Activated naive CD4-positive, alpha-beta T cell treated with anti-CD3 and anti-CD28 coated beads for 36 hours (primary cell): ENCODE results near the gene PCDHB5. TPM values are rescaled to one million over a fixed set of nuclear protein-coding genes. Genes with fewer than 3 reads are reported as not detected.
A peak's percentile ranks its signal among the peaks of the same experiment; 100 is the strongest.
"Not testable (repeated sequence)": the region's sequence is repeated elsewhere in the genome, so short reads cannot be mapped to it uniquely, and the experiment has no call there.

Source experiments
- CTCF ChIA-PET: fragments of 350-600 bp; sonication (Branson Sonifier 250); formaldehyde crosslinking; loops from one replicate; lab custom pipeline; 2021; ENCODE audit warnings: antibody characterized with exemption; lab: Charles Lee
- DNase-seq: peaks from one replicate; pipeline ENCODE4 v3.0.0-alpha.2; 2020
- H3K27ac Mint-ChIP-seq: one replicate; pipeline ENCODE4 v1.8.0; 2021; ENCODE audit warnings: mild to moderate bottlenecking, mixed read lengths
- H3K27me3 Mint-ChIP-seq: one replicate; pipeline ENCODE4 v1.8.0; 2021; ENCODE audit warnings: low read depth, mixed read lengths
- H3K36me3 Mint-ChIP-seq: one replicate; pipeline ENCODE4 v1.8.0; 2021; ENCODE audit warnings: low read depth, mixed read lengths
- H3K4me1 Mint-ChIP-seq: one replicate; pipeline ENCODE4 v1.8.0; 2021; ENCODE audit warnings: low read depth, mixed read lengths
- H3K4me3 Mint-ChIP-seq: one replicate; pipeline ENCODE4 v1.8.0; 2021; ENCODE audit warnings: mild to moderate bottlenecking, moderate library complexity, mixed read lengths
- H3K9me3 Mint-ChIP-seq: one replicate; pipeline ENCODE4 v1.8.0; 2021; ENCODE audit warnings: mixed read lengths
- intact Hi-C: fragments of 100-400 bp; cut with micrococcal nuclease; formaldehyde crosslinking; loops from one replicate; pipeline ENCODE4 v1.15.1; 2023
- total RNA-seq, 2 experiments: library from RNA; stranded (reverse); gene quantifications; one replicate each; pipeline ENCODE4 v1.2.3, GENCODE V29; 2021

The PCDHB5 gene
- not detected for total RNA-seq

DNA sequence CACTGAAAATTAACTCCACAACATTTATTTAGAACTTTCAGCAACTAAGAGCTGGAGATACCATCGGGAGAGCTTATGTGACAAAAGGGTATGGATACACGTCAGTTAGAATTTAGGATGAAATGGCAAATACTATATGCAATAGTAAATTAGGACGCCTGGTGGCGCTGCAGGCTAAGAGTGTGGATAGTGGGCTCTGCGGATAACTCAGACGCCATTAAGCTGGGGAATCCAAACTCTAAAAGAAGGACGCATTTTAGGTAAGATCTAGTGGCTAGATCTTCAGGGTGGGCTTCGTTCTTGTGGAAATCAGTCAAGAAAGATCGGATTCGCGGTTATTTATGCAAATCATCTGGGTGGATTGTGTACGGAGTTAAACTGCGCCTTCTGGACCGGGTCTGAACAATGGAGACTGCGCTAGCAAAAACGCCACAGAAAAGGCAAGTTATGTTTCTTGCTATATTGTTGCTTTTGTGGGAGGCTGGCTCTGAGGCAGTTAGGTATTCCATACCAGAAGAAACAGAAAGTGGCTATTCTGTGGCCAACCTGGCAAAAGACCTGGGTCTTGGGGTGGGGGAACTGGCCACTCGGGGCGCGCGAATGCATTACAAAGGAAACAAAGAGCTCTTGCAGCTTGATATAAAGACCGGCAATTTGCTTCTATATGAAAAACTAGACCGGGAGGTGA is at the start of gene PCDHB5:
Gene PCDHB5 (plus strand): TSS at position 177 of the 688 bp plus-strand sequence. CDS start 229 bp downstream, at position 406.
- CTCF ChIA-PET, result interaction anchor here (0.5 to 0.7 kb wide), 2 partner anchors 380 to 429 kb away, joined by 3 to 6 read pairs; no protein-coding TSS in a partner anchor
- intact Hi-C loops, result no loop called here
- DNase-seq, result peak; percentile 48
- Mint-ChIP-seq H3K27me3 (peaks cover 27% of the 10 kb centered on the region), H3K36me3 (peaks cover 4% of the 10 kb centered on the region), H3K4me1 (peaks cover 6% of the 10 kb centered on the region), H3K9me3 (peaks cover 32% of the 10 kb centered on the region), H3K4me3 (peak within 1 kb of the TSS; percentile 63), H3K27ac (no peak within 1 kb of the TSS)

DNA sequence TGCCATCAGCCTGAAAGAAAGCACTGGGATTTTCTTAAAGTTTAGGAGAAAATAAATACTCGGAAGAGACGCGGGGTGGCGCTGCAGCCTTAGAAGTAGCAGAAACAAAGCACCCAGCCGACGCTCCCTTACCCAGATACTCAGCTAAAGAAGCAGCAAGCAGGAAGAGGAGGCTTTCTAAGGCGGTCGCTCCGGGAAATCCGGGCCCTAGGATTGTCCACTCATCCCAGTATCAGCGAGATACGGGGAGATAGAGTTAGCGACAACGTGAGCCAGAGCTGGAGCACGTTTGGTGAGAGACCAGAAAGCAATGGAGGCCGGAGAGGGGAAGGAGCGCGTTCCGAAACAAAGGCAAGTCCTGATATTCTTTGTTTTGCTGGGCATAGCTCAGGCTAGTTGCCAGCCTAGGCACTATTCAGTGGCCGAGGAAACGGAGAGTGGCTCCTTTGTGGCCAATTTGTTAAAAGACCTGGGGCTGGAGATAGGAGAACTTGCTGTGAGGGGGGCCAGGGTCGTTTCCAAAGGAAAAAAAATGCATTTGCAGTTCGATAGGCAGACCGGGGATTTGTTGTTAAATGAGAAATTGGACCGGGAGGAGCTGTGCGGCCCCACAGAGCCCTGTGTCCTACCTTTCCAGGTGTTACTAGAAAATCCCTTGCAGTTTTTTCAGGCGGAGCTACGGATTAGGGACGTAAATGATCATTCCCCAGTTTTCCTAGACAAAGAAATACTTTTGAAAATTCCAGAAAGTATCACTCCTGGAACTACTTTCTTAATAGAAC is 40.3 kb upstream of the PCDHB5 start, which contains the start of gene PCDHB2:
Gene PCDHB2 (plus strand): TSS at position 135 of the 782 bp plus-strand sequence. CDS start 176 bp downstream, at position 311.
- CTCF ChIA-PET, result interaction anchor here (0.6 to 1.8 kb wide), 2 partner anchors 9 to 345 kb away, joined by 4 to 9 read pairs; no protein-coding TSS in a partner anchor
- peaks cover 21% of the 10 kb centered on the region for H3K9me3 Mint-ChIP-seq
- H3K27me3 Mint-ChIP-seq, result peaks cover 34% of the 10 kb centered on the region
- peaks cover 13% of the 10 kb centered on the region for H3K36me3 Mint-ChIP-seq
- H3K4me3 Mint-ChIP-seq, result peak within 1 kb of the TSS; percentile 28
- no peaks in the 10 kb centered on the region for H3K4me1 Mint-ChIP-seq
- no peak within 1 kb of the TSS for H3K27ac Mint-ChIP-seq
- DNase-seq, result peak; percentile 26
- intact Hi-C loops, result no loop called here

DNA sequence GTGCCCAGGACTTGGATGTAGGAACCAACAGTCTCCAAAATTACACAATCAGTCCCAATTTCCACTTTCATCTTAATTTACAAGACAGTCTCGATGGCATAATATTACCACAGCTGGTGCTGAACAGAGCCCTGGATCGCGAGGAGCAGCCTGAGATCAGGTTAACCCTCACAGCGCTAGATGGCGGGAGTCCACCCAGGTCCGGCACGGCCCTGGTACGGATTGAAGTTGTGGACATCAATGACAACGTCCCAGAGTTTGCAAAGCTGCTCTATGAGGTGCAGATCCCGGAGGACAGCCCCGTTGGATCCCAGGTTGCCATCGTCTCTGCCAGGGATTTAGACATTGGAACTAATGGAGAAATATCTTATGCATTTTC is 39.8 kb upstream of the PCDHB5 start:
- CTCF ChIA-PET, result interaction anchor here (1.8 kb wide), 1 partner anchor 9 kb away, joined by 9 read pairs; no protein-coding TSS in a partner anchor

DNA sequence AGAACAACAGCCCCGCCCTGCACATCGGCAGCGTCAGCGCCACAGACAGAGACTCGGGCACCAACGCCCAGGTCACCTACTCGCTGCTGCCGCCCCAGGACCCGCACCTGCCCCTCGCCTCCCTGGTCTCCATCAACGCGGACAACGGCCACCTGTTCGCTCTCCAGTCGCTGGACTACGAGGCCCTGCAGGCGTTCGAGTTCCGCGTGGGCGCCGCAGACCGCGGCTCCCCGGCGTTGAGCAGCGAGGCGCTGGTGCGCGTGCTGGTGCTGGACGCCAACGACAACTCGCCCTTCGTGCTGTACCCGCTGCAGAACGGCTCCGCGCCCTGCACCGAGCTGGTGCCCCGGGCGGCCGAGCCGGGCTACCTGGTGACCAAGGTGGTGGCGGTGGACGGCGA is 38.8 kb upstream of the PCDHB5 start:
- intact Hi-C loops, H3K27ac Mint-ChIP-seq, H3K4me1 Mint-ChIP-seq, DNase-seq, H3K4me3 Mint-ChIP-seq, CTCF ChIA-PET: not testable (repeated sequence)
- H3K36me3 Mint-ChIP-seq, result peaks cover 17% of the 10 kb centered on the region
- H3K27me3 Mint-ChIP-seq, result peaks cover 43% of the 10 kb centered on the region
- peaks cover 30% of the 10 kb centered on the region for H3K9me3 Mint-ChIP-seq

More for the DNA sequence above, 39.8 kb upstream of the PCDHB5 start:
- peaks cover 38% of the 10 kb centered on the region for H3K27me3 Mint-ChIP-seq
- H3K27ac Mint-ChIP-seq, result no peak overlapping the region
- H3K4me3 Mint-ChIP-seq, result no peak overlapping the region
- intact Hi-C loops, result no loop called here
- DNase-seq, result no peak
- H3K9me3 Mint-ChIP-seq, result peaks cover 21% of the 10 kb centered on the region
- no peaks in the 10 kb centered on the region for H3K4me1 Mint-ChIP-seq
- peaks cover 13% of the 10 kb centered on the region for H3K36me3 Mint-ChIP-seq

DNA sequence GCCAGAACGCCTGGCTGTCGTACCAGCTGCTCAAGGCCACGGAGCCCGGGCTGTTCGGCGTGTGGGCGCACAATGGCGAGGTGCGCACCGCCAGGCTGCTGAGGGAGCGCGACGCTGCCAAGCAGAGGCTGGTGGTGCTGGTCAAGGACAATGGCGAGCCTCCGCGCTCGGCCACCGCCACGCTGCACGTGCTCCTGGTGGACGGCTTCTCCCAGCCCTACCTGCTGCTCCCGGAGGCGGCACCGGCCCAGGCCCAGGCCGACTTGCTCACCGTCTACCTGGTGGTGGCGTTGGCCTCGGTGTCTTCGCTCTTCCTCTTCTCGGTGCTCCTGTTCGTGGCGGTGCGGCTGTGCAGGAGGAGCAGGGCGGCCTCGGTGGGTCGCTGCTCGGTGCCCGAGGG is 38.4 kb upstream of the PCDHB5 start:
- H3K27ac Mint-ChIP-seq, DNase-seq, H3K4me1 Mint-ChIP-seq, H3K4me3 Mint-ChIP-seq, CTCF ChIA-PET, intact Hi-C loops: not testable (repeated sequence)
- H3K9me3 Mint-ChIP-seq, result peaks cover 32% of the 10 kb centered on the region
- H3K36me3 Mint-ChIP-seq, result peaks cover 17% of the 10 kb centered on the region
- H3K27me3 Mint-ChIP-seq, result peaks cover 47% of the 10 kb centered on the region

DNA sequence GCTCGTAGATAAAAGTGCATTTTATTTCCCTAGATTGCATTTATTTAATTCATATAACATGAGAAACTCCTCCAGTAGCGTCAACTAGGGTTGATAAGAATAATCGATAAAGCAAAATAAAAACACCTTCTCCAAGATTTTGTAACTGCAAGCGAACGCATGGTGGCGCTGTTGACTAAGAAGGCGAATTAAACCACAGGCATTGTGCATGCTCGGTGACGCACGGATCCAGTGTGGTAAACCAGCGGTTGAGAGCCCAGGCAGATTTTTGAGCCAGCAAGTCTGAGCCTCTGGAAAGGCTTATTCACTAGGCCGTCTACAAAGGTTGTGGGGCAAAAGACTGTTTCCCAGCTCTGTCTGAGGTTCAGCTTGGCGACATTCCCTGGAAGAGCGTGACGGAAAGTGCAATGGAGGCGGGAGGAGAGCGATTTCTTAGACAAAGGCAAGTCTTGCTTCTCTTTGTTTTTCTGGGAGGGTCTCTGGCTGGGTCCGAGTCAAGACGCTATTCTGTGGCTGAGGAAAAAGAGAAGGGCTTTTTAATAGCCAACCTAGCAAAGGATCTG is 34.7 kb upstream of the PCDHB5 start, which contains the start of gene PCDHB3:
Gene PCDHB3 (plus strand): TSS at position 231 of the 563 bp plus-strand sequence. CDS start 177 bp downstream, at position 408.
- H3K4me3 Mint-ChIP-seq, result no peak within 1 kb of the TSS
- peaks cover 16% of the 10 kb centered on the region for H3K36me3 Mint-ChIP-seq
- H3K27ac Mint-ChIP-seq, result no peak within 1 kb of the TSS
- H3K9me3 Mint-ChIP-seq, result peaks cover 21% of the 10 kb centered on the region
- peaks cover 2% of the 10 kb centered on the region for H3K4me1 Mint-ChIP-seq
- peak; percentile 70 for DNase-seq
- H3K27me3 Mint-ChIP-seq, result peaks cover 42% of the 10 kb centered on the region
- CTCF ChIA-PET, result interaction anchor here (1.2 kb wide), 1 partner anchor 15 kb away, joined by 3 read pairs; no protein-coding TSS in a partner anchor
- intact Hi-C loops, result no loop called here

DNA sequence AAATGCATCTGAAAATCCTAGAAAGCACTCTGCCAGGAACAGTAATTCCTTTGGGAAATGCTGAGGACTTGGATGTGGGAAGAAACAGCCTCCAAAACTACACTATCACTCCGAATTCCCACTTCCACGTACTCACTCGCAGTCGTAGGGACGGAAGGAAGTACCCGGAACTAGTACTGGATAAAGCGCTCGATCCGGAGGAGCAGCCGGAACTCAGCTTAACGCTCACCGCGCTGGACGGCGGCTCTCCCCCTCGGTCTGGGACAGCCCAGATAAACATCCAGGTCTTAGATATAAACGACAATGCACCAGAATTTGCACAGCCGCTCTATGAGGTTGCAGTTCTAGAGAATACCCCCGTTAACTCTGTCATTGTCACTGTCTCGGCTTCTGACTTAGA is 33.9 kb upstream of the PCDHB5 start:
- Mint-ChIP-seq H3K27me3 (peaks cover 36% of the 10 kb centered on the region), H3K4me1 (peaks cover 2% of the 10 kb centered on the region), H3K9me3 (peaks cover 16% of the 10 kb centered on the region), H3K36me3 (peaks cover 10% of the 10 kb centered on the region), H3K4me3 (no peak overlapping the region), H3K27ac (no peak overlapping the region)
- intact Hi-C loops, result no loop called here
- CTCF ChIA-PET, result interaction anchor here (1.2 kb wide), 1 partner anchor 15 kb away, joined by 3 read pairs; no protein-coding TSS in a partner anchor
- DNase-seq, result no peak

DNA sequence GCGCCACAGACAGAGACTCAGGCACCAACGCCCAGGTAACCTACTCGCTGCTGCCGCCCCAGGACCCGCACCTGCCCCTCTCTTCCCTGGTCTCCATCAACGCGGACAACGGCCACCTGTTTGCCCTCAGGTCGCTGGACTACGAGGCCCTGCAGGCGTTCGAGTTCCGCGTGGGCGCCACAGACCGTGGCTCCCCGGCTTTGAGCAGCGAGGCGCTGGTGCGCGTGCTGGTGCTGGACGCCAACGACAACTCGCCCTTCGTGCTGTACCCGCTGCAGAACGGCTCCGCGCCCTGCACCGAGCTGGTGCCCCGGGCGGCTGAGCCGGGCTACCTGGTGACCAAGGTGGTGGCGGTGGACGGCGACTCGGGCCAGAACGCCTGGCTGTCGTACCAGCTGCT is 32.9 kb upstream of the PCDHB5 start:
- Mint-ChIP-seq H3K27me3 (peaks cover 36% of the 10 kb centered on the region), H3K9me3 (peaks cover 15% of the 10 kb centered on the region), H3K36me3 (peaks cover 10% of the 10 kb centered on the region)
- DNase-seq, H3K4me3 Mint-ChIP-seq, H3K27ac Mint-ChIP-seq, intact Hi-C loops, CTCF ChIA-PET, H3K4me1 Mint-ChIP-seq: not testable (repeated sequence)

DNA sequence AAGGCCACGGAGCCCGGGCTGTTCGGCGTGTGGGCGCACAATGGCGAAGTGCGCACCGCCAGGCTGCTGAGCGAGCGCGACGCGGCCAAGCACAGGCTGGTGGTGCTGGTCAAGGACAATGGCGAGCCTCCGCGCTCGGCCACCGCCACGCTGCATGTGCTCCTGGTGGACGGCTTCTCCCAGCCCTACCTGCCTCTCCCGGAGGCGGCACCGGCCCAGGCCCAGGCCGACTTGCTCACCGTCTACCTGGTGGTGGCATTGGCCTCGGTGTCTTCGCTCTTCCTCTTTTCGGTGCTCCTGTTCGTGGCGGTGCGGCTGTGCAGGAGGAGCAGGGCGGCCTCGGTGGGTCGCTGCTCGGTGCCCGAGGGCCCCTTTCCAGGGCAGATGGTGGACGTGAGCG is 32.5 kb upstream of the PCDHB5 start:
- DNase-seq, H3K4me1 Mint-ChIP-seq, CTCF ChIA-PET, intact Hi-C loops, H3K4me3 Mint-ChIP-seq, H3K27ac Mint-ChIP-seq: not testable (repeated sequence)
- H3K27me3 Mint-ChIP-seq, result peaks cover 38% of the 10 kb centered on the region
- peaks cover 11% of the 10 kb centered on the region for H3K36me3 Mint-ChIP-seq
- H3K9me3 Mint-ChIP-seq, result peaks cover 15% of the 10 kb centered on the region

DNA sequence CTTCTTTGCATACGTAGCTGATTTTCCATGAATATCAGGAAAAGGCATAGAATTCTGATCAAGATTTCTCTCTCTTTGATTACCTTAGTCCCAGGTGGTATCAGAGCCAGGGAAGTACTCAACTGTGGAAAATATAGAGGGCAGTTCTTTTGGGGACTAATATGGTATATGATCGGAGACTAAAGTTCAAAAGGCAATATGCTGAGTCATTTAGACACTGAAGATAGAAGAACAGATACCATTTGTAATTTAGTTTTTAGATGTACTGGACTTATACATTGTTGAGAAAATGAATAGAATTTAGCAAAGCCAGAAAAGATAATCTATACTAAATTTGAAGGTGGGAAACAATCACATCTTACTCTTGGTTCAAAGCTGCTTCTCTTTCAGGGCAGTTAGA is 29.7 kb upstream of the PCDHB5 start:
- peaks cover 14% of the 10 kb centered on the region for H3K9me3 Mint-ChIP-seq
- peaks cover 28% of the 10 kb centered on the region for H3K27me3 Mint-ChIP-seq
- DNase-seq, result no peak
- peaks cover 1% of the 10 kb centered on the region for H3K4me1 Mint-ChIP-seq
- no peak overlapping the region for H3K27ac Mint-ChIP-seq
- CTCF ChIA-PET, result no interaction called here
- no peak overlapping the region for H3K4me3 Mint-ChIP-seq
- intact Hi-C loops, result no loop called here
- peaks cover 10% of the 10 kb centered on the region for H3K36me3 Mint-ChIP-seq

DNA sequence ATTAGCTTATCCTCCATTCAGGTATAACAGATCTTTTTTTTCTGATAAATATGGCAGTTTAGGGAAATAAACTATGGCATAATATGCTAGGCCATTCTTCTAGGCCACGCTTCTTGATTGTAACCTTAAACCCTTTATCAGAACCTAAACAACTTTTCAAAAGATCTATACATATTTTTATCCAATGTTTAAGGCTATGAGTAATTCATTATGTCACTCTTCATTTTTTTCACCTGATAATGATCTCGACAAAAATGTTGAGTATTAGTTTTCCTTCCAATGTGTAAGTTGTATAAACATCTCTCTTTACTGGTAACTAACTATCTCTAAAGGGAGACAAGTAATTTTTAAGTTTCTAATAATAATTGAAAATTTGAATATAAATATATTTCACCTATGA is 15.8 kb upstream of the PCDHB5 start:
- intact Hi-C loops, result no loop called here
- Mint-ChIP-seq H3K4me3 (no peak overlapping the region), H3K9me3 (peaks cover 17% of the 10 kb centered on the region)

DNA sequence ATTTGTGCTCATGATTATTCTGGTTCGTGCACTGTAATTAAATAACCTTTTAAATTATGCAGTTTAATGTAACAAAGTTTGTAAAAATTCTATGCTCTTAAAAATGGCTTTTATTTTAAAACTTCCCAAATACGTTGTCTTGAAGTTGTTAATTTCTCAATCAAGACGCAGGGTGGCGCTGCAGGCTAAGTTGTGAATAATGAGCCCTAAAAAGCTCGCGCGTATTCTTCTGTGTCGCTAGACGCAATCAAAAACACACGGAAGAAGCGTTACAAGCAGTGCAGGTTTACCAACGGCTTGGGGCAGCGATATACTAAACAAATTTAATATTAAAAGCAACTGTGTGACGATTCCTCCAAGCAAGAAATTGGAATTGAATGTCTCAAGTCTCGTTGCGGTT is 13.4 kb upstream of the PCDHB5 start, which contains the start of gene PCDHB4:
Gene PCDHB4 (plus strand): TSS at position 256 of the 400 bp plus-strand sequence. CDS start 181 bp downstream, outside the sequence.
- CTCF ChIA-PET, result no interaction called here
- Mint-ChIP-seq H3K36me3 (peaks cover 5% of the 10 kb centered on the region), H3K4me3 (no peak within 1 kb of the TSS), H3K27ac (no peak within 1 kb of the TSS), H3K9me3 (peaks cover 11% of the 10 kb centered on the region), H3K27me3 (peaks cover 29% of the 10 kb centered on the region), H3K4me1 (no peaks in the 10 kb centered on the region)
- DNase-seq, result peak; percentile 28
- intact Hi-C loops, result no loop called here

More for the DNA sequence above, 15.8 kb upstream of the PCDHB5 start:
- DNase-seq, result no peak
- CTCF ChIA-PET, result interaction anchor here (0.6 kb wide), 1 partner anchor 396 kb away, joined by 3 read pairs; no protein-coding TSS in a partner anchor
- Mint-ChIP-seq H3K4me1 (no peaks in the 10 kb centered on the region), H3K36me3 (peaks cover 6% of the 10 kb centered on the region), H3K27me3 (peaks cover 25% of the 10 kb centered on the region), H3K27ac (no peak overlapping the region)
